ENCODE measurements around the gene NHS. TPM values are rescaled to one million over a fixed set of nuclear protein-coding genes. Genes with fewer than 3 reads are reported as not detected.

NHS gene
- total and polyA plus RNA-seq, 2 of the 4 experiments (the other 2 are of a cell fraction), result 0.36 to 0.90 TPM

DNA sequence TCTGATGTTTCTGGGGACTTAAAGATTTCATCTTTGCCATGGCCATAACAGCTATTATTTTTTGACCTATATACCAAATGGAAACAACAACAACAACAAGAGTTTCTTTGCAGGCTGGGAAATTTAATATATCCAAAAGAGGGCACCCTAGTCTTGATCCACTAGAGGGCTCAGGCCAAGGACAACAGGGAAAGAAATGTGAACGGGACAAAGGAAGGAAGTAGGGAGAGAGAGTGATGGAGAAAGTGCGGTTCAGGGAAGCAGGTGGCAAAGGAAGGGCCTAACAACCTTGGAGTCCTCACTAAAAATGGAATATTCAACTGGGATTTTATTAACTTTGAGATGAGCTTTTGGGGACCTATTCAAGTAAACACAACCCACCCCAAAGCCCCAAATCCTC is 294.5 kb downstream of the NHS start:
- no peaks in the 10 kb centered on the region for H3K4me1 ChIP-seq (ENCODE audit: control insufficient read depth, insufficient read depth, low read length)
- H4K20me1 ChIP-seq (ENCODE audit: insufficient read depth, low read length), result no peaks in the 10 kb centered on the region
- ChIA-PET CTCF (interaction anchor here (0.6 kb wide), 1 partner anchor 12 kb away, joined by 3 read pairs; no protein-coding TSS in a partner anchor), POLR2A (ENCODE audit: unreplicated experiment) (no interaction called here)
- H3K14ac ChIP-seq (replicated peaks; ENCODE audit: low read depth, low read length), result no peak overlapping the region
- no peak overlapping the region for H3K18ac ChIP-seq (ENCODE audit: low read depth, low read length)
- no peaks in the 10 kb centered on the region for H3K9me1 ChIP-seq (ENCODE audit: insufficient read depth, low read length)
- no peak overlapping the region for H3K27ac ChIP-seq (ENCODE audit: insufficient read depth, low read length)
- intact Hi-C loops (cut with micrococcal nuclease) (no loop called here), dilution Hi-C loops (cut with HindIII; ENCODE audit: low sequenced_read_pairs, unreplicated experiment) (no loop called here), in situ Hi-C loops (cut with MboI; ENCODE audit: low sequenced_read_pairs) (no loop called here)
- H3K23ac ChIP-seq (ENCODE audit: low read depth, low read length), result no peak overlapping the region
- BruUV-seq (replicated peaks), result no TSS peak
- no peak overlapping the region for H3K4me2 ChIP-seq (ENCODE audit: low read depth, low read length)
- DNase-seq (no peak), ATAC-seq (ENCODE audit: low read depth) (no peak)
- no peak overlapping the region for H3K4ac ChIP-seq (ENCODE audit: low read depth, low read length)
- no peaks in the 10 kb centered on the region for H3K9me3 ChIP-seq (ENCODE audit: control insufficient read depth, insufficient read depth, low read length)
- peaks cover 2% of the 10 kb centered on the region for H3K27me3 ChIP-seq (ENCODE audit: control insufficient read depth, insufficient read depth, low read length)
- no peak overlapping the region for H3K9ac ChIP-seq (ENCODE audit: low read depth, low read length)
- H2AK5ac ChIP-seq (ENCODE audit: low read depth, low read length), result no peak overlapping the region
- H3K79me1 ChIP-seq (ENCODE audit: low read depth in 1 of 2, low read length in 2 of 2), result no peaks in the 10 kb centered on the region
- no peak overlapping the region for H2BK15ac ChIP-seq (ENCODE audit: low read depth, low read length)
- no peak overlapping the region for H4K8ac ChIP-seq (ENCODE audit: low read depth in 2 of 2, low read length in 2 of 2)
- H2AFZ ChIP-seq (replicated peaks; ENCODE audit: low read length, poor library complexity), result no peak overlapping the region
- WGBS, 2 experiments (ENCODE audit: extremely low coverage in 2 of 2, insufficient read length in 1 of 2), result no CpG with 5 or more reads among the region's 2 CpGs
- no peak overlapping the region for H4K5ac ChIP-seq (ENCODE audit: low read depth, low read length)
- no peak overlapping the region for H2BK20ac ChIP-seq (ENCODE audit: low read depth, low read length)
- no peak overlapping the region for H4K91ac ChIP-seq (ENCODE audit: insufficient read depth, low read depth, low read length)
- TF ChIP-seq POLR2A (IDR thresholded peaks at IDR 0.05; ENCODE audit: low read depth, low read length) (no peak), BHLHE40 (IDR thresholded peaks at IDR 0.05; ENCODE audit: low read depth, low read length) (no peak), CHD1 (IDR thresholded peaks at IDR 0.05; ENCODE audit: low read depth, low read length) (no peak), SMC3 (IDR thresholded peaks at IDR 0.05; ENCODE audit: low read depth, low read length) (no peak), MAZ (IDR thresholded peaks at IDR 0.05; ENCODE audit: borderline replicate concordance, low read depth, low read length) (no peak), MAFK (IDR thresholded peaks at IDR 0.05; ENCODE audit: low read depth, low read length) (no peak), RAD21 (IDR thresholded peaks at IDR 0.05; ENCODE audit: low read length) (no peak), CEBPB (IDR thresholded peaks at IDR 0.05; ENCODE audit: low read depth, low read length) (no peak), NFE2L2 (IDR thresholded peaks at IDR 0.05; ENCODE audit: low read depth, low read length) (no peak), MXI1 (IDR thresholded peaks at IDR 0.05; ENCODE audit: borderline replicate concordance, low read depth, low read length) (no peak), RFX5 (IDR thresholded peaks at IDR 0.05; ENCODE audit: low read depth, low read length) (no peak), RCOR1 (IDR thresholded peaks at IDR 0.05; ENCODE audit: insufficient replicate concordance, low read length) (no peak), FOS (IDR thresholded peaks at IDR 0.05; ENCODE audit: low read depth, low read length) (no peak)
- TF ChIP-seq, protein P1, sequence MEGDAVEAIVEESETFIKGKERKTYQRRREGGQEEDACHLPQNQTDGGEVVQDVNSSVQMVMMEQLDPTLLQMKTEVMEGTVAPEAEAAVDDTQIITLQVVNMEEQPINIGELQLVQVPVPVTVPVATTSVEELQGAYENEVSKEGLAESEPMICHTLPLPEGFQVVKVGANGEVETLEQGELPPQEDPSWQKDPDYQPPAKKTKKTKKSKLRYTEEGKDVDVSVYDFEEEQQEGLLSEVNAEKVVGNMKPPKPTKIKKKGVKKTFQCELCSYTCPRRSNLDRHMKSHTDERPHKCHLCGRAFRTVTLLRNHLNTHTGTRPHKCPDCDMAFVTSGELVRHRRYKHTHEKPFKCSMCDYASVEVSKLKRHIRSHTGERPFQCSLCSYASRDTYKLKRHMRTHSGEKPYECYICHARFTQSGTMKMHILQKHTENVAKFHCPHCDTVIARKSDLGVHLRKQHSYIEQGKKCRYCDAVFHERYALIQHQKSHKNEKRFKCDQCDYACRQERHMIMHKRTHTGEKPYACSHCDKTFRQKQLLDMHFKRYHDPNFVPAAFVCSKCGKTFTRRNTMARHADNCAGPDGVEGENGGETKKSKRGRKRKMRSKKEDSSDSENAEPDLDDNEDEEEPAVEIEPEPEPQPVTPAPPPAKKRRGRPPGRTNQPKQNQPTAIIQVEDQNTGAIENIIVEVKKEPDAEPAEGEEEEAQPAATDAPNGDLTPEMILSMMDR (conservative IDR thresholded peaks at IDR 0.05; ENCODE audit: low read depth, low read length), result no peak
- TF ChIP-seq, protein P2, sequence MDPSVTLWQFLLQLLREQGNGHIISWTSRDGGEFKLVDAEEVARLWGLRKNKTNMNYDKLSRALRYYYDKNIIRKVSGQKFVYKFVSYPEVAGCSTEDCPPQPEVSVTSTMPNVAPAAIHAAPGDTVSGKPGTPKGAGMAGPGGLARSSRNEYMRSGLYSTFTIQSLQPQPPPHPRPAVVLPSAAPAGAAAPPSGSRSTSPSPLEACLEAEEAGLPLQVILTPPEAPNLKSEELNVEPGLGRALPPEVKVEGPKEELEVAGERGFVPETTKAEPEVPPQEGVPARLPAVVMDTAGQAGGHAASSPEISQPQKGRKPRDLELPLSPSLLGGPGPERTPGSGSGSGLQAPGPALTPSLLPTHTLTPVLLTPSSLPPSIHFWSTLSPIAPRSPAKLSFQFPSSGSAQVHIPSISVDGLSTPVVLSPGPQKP (IDR thresholded peaks at IDR 0.05; ENCODE audit: borderline replicate concordance, low read depth, low read length), result no peak
- TF ChIP-seq, protein P3, sequence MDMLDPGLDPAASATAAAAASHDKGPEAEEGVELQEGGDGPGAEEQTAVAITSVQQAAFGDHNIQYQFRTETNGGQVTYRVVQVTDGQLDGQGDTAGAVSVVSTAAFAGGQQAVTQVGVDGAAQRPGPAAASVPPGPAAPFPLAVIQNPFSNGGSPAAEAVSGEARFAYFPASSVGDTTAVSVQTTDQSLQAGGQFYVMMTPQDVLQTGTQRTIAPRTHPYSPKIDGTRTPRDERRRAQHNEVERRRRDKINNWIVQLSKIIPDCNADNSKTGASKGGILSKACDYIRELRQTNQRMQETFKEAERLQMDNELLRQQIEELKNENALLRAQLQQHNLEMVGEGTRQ (IDR thresholded peaks at IDR 0.05; ENCODE audit: low read depth, low read length), result no peak
- H3K36me3 ChIP-seq (ENCODE audit: control insufficient read depth, insufficient read depth, low read length), result no peaks in the 10 kb centered on the region
- H3K4me3 ChIP-seq (ENCODE audit: insufficient read depth, low read depth, low read length), result no peak overlapping the region
- H2AK9ac ChIP-seq (replicated peaks; ENCODE audit: low read depth, low read length, poor library complexity), result no peak overlapping the region
- H3K56ac ChIP-seq (ENCODE audit: extremely low read depth, insufficient read depth, low read length), result no peak overlapping the region
- no peak overlapping the region for H2BK5ac ChIP-seq (ENCODE audit: low read depth, low read length, poor library complexity, severe bottlenecking)
- H2BK120ac ChIP-seq (ENCODE audit: low read depth, low read length), result no peak overlapping the region
